GM23338 (cell line): Measurements from ENCODE around the gene STK4.

Experiments
- CREB1 ChIP-seq: fragments of 250-450 bp; sonication (Bioruptor Pico); IDR thresholded peaks from 2 replicates; pipeline ENCODE4 v1.5.0; 2020; ENCODE audit warnings: low read depth, mild to moderate bottlenecking, moderate library complexity
- CTCF ChIP-seq, 2 experiments: fragments of 200-600 bp in 1 of 2; sonication (generic) in 1 of 2; conservative IDR thresholded peaks; 2 replicates each; pipeline versions ENCODE4 v1.5.1 to v1.6.1; 2016 to 2017; ENCODE audit warnings: antibody characterized with exemption in 2 of 2, low read depth in 2 of 2, mild to moderate bottlenecking in 2 of 2, moderate library complexity in 1 of 2
- EZH2 ChIP-seq: fragments of 200-600 bp; sonication (generic); IDR thresholded peaks from one replicate; pipeline ENCODE4 v1.8.0; 2017; ENCODE audit warnings: antibody characterized with exemption, mild to moderate bottlenecking, low read depth; ENCODE audit not compliant: unreplicated experiment
- JUNB ChIP-seq: IDR thresholded peaks from one replicate; pipeline ENCODE4 v1.6.1; 2016; ENCODE audit warnings: antibody characterized with exemption; ENCODE audit not compliant: unreplicated experiment
- POLR2AphosphoS5 ChIP-seq: IDR thresholded peaks from 2 replicates; pipeline ENCODE4 v1.6.1; 2016; ENCODE audit warnings: antibody characterized with exemption, low read depth
- REST ChIP-seq: IDR thresholded peaks from one replicate; pipeline ENCODE4 v1.6.1; 2018; ENCODE audit warnings: antibody characterized with exemption; ENCODE audit not compliant: unreplicated experiment

GRCh38 chr20:44979090-44979621 is 12.8 kb downstream of the STK4 start:
- no peak for TF ChIP-seq CTCF (conservative IDR thresholded peaks at IDR 0.05; ENCODE audit: low read depth in 2 of 2)
- no peak for TF ChIP-seq POLR2AphosphoS5
- TF ChIP-seq EZH2, result no peak
- no peak for TF ChIP-seq CREB1
- no peak for TF ChIP-seq REST
- TF ChIP-seq JUNB, result no peak
